SK-N-SH (cell line): ENCODE measurements around the gene GEMIN7. TPM values are rescaled to one million over a fixed set of nuclear protein-coding genes. Genes with fewer than 3 reads are reported as not detected.

Experiments
- CTCF ChIA-PET: fragments of 300-600, 350-600 bp; formaldehyde crosslinking; extraction: SDS; loops from one replicate; lab custom pipeline; 2021; lab: Yijun Ruan, JAX
- POLR2A ChIA-PET: fragments of 350-600 bp; sonication (Branson Sonifier 250); formaldehyde crosslinking; extraction: SDS; loops from one replicate; lab custom pipeline; 2020; ENCODE audit warnings: antibody characterized with exemption, inconsistent platforms; lab: Yijun Ruan, JAX
- DNase-seq: peaks from one replicate; pipeline ENCODE4 v3.0.0; 2012
- H2AFZ ChIP-seq: fragments of 200-600 bp; sonication (generic); 2 replicates; pipeline ENCODE4 v1.8.1; 2016; ENCODE audit warnings: antibody characterized with exemption, mild to moderate bottlenecking, low read depth
- H3F3A ChIP-seq: fragments of 200-600 bp; sonication (generic); replicated peaks from 2 replicates; pipeline ENCODE3; 2016; ENCODE audit warnings: antibody characterized with exemption, mild to moderate bottlenecking; ENCODE audit not compliant: insufficient read depth
- H3K27ac ChIP-seq, 2 experiments: fragments of 200-500 bp in 1 of 2; fragments of 200-600 bp in 1 of 2; sonication (Bioruptor generic) in 1 of 2; sonication (generic), shearing (Covaris generic) in 1 of 2; 2 replicates each; pipeline versions ENCODE4 v1.5.1 to v1.6.1; 2014 to 2016; ENCODE audit warnings: low read depth in 2 of 2, inconsistent platforms in 1 of 2, low read length in 1 of 2, mild to moderate bottlenecking in 1 of 2, mixed read lengths in 1 of 2
- H3K27me3 ChIP-seq: fragments of 200-600 bp; sonication (generic), shearing (Covaris generic); 2 replicates; pipeline ENCODE4 v1.6.1; 2016; ENCODE audit warnings: mixed run types; ENCODE audit not compliant: insufficient read depth
- H3K36me3 ChIP-seq, 2 experiments: fragments of 200-500 bp in 1 of 2; fragments of 200-600 bp in 1 of 2; sonication (Bioruptor generic) in 1 of 2; sonication (generic) in 1 of 2; replicated peaks in 1 of 2; 2 replicates each; pipeline versions ENCODE3 to v1.5.1; 2014 to 2016; ENCODE audit warnings: low read length in 1 of 2, mild to moderate bottlenecking in 1 of 2; ENCODE audit not compliant: insufficient read depth in 2 of 2, control insufficient read depth in 1 of 2
- H3K4me1 ChIP-seq, 2 experiments: fragments of 200-500 bp in 1 of 2; fragments of 200-600 bp in 1 of 2; sonication (Bioruptor generic) in 1 of 2; sonication (generic), shearing (Covaris generic) in 1 of 2; 2 replicates each; pipeline versions ENCODE4 v1.5.1 to v1.6.1; 2014 to 2016; ENCODE audit warnings: low read depth in 1 of 2, low read length in 1 of 2, mixed run types in 1 of 2; ENCODE audit not compliant: insufficient read depth in 2 of 2, control insufficient read depth in 1 of 2
- H3K4me2 ChIP-seq: fragments of 200-600 bp; sonication (generic), shearing (Covaris generic); 2 replicates; pipeline ENCODE4 v1.6.1; 2017; ENCODE audit warnings: mixed run types
- H3K4me3 ChIP-seq, 2 experiments: fragments of 200-500 bp in 1 of 2; fragments of 200-600 bp in 1 of 2; sonication (Bioruptor generic) in 1 of 2; sonication (generic), shearing (Covaris generic) in 1 of 2; 2 replicates each; pipeline versions ENCODE4 v1.5.1 to v1.8.1; 2014 to 2016; ENCODE audit warnings: low read depth in 2 of 2, inconsistent platforms in 1 of 2, low read length in 1 of 2, mild to moderate bottlenecking in 1 of 2, mixed read lengths in 1 of 2, moderate library complexity in 1 of 2
- H3K79me2 ChIP-seq: fragments of 200-600 bp; sonication (generic); 2 replicates; pipeline ENCODE4 v1.8.1; 2017; ENCODE audit warnings: mild to moderate bottlenecking; ENCODE audit not compliant: insufficient read depth
- H3K9ac ChIP-seq: fragments of 200-600 bp; sonication (generic); 2 replicates; pipeline ENCODE4 v1.6.1; 2017; ENCODE audit warnings: mixed run types
- H3K9me2 ChIP-seq: fragments of 200-600 bp; sonication (generic); 2 replicates; pipeline ENCODE4 v1.6.1; 2017; ENCODE audit warnings: mixed run types
- H3K9me3 ChIP-seq: fragments of 200-600 bp; sonication (generic); 2 replicates; pipeline ENCODE4 v1.6.1; 2017; ENCODE audit warnings: mixed run types, mild to moderate bottlenecking, moderate library complexity
- H4K20me1 ChIP-seq: fragments of 200-600 bp; sonication (generic); 2 replicates; pipeline ENCODE4 v1.6.1; 2017; ENCODE audit warnings: mild to moderate bottlenecking, mixed run types; ENCODE audit not compliant: insufficient read depth
- FOSL2 ChIP-seq: IDR thresholded peaks from 2 replicates; pipeline ENCODE4 v1.4.0; 2012; ENCODE audit warnings: low read depth, mild to moderate bottlenecking, moderate library complexity, borderline replicate concordance
- FOXJ3 ChIP-seq: sonication (generic); formaldehyde crosslinking; IDR thresholded peaks from 2 replicates; pipeline ENCODE4 v1.5.1; 2020; ENCODE audit warnings: mild to moderate bottlenecking, missing genetic modification reagents
- FOXM1 ChIP-seq: IDR thresholded peaks from 2 replicates; pipeline ENCODE4 v1.4.0; 2012; ENCODE audit warnings: low read depth, mild to moderate bottlenecking
- MAX ChIP-seq: IDR thresholded peaks from 2 replicates; pipeline ENCODE4 v1.4.0; 2012; ENCODE audit warnings: low read depth
- MEF2A ChIP-seq: IDR thresholded peaks from 2 replicates; pipeline ENCODE4 v1.4.0; 2012; ENCODE audit warnings: low read depth, borderline replicate concordance
- MXI1 ChIP-seq: IDR thresholded peaks from 2 replicates; pipeline ENCODE4 v1.6.1; 2012; ENCODE audit warnings: mild to moderate bottlenecking, low read depth, low read length, improper control_type of control experiment
- NFIC ChIP-seq: IDR thresholded peaks from 2 replicates; pipeline ENCODE4 v1.4.0; 2012; ENCODE audit warnings: borderline replicate concordance
- NRF1 ChIP-seq: IDR thresholded peaks from 2 replicates; pipeline ENCODE4 v1.6.1; 2012; ENCODE audit warnings: low read depth, mild to moderate bottlenecking, low read length
- POLR2AphosphoS5 ChIP-seq: IDR thresholded peaks from 2 replicates; pipeline ENCODE4 v1.6.1; 2012; ENCODE audit warnings: low read depth, low read length
- SMC3 ChIP-seq: IDR thresholded peaks from 2 replicates; pipeline ENCODE4 v1.6.1; 2012; ENCODE audit warnings: low read depth, low read length, improper control_type of control experiment
- TAF1 ChIP-seq: IDR thresholded peaks from 2 replicates; pipeline ENCODE4 v1.6.1; 2012; ENCODE audit warnings: low read depth, mild to moderate bottlenecking, low read length, moderate library complexity, borderline replicate concordance
- ZBTB33 ChIP-seq: IDR thresholded peaks from 2 replicates; pipeline ENCODE4 v1.4.0; 2012; ENCODE audit warnings: low read depth, borderline replicate concordance
- WGBS: methylation state at CpG from one replicate; pipeline ENCODE4 v1.1.6; 2017; ENCODE audit warnings: low lambda C conversion rate; 5-methylcytosine and 5-hydroxymethylcytosine counted together
- polyA plus RNA-seq, 3 experiments: library from polyadenylated mRNA; depleted of rRNA; stranded (reverse); fragments of >200 nt; gene quantifications; 2 replicates each; pipeline ENCODE4 v1.2.3, GENCODE V29; 2012

GEMIN7 gene
- polyA plus RNA-seq, 1 of the 3 experiments (the other 2 are of a cell fraction) = 28.7 TPM

GRCh38 chr19:45046355-45046754, 32.7 kb upstream of the GEMIN7 start:
- H3K9me2 ChIP-seq = no peaks in the 10 kb centered on the region
- no peak overlapping the region for H3K27ac ChIP-seq
- no peak overlapping the region for H3K4me2 ChIP-seq
- H3K36me3 ChIP-seq = peaks cover 31 to 41% of the 10 kb centered on the region in 2 experiments
- H3K27me3 ChIP-seq = no peaks in the 10 kb centered on the region
- ChIA-PET CTCF (interaction anchor here (0.8 to 3.8 kb wide), 4 partner anchors 13 to 45 kb away, joined by 3 to 19 read pairs (median 4); no protein-coding TSS in a partner anchor), POLR2A (no interaction called here)
- peaks cover 96% of the 10 kb centered on the region for H4K20me1 ChIP-seq
- DNase-seq = no peak
- H3K4me1 ChIP-seq = no peaks in the 10 kb centered on the region; a peak in 1 of 4 replicates
- peaks cover 99% of the 10 kb centered on the region for H3K79me2 ChIP-seq
- H2AFZ ChIP-seq = no peak overlapping the region
- H3F3A ChIP-seq = no peaks in the 10 kb centered on the region
- H3K9me3 ChIP-seq = no peaks in the 10 kb centered on the region
- H3K4me3 ChIP-seq = no peak overlapping the region
- H3K9ac ChIP-seq = no peak overlapping the region
- TF ChIP-seq MEF2A (no peak), ZBTB33 (no peak), POLR2AphosphoS5 (no peak), FOXJ3 (CRISPR knock-in tag) (no peak)
- TF ChIP-seq, all 33 proteins: peak for 0
- 97% methylated on average over 7 of the region's 7 CpGs for WGBS

- Histone ChIP-seq H3F3A (no peaks in the 10 kb centered on the region), H3K4me2 (no peak overlapping the region), H3K4me1 (no peaks in the 10 kb centered on the region; a peak in 1 of 4 replicates), H2AFZ (no peak overlapping the region), H3K4me3 (no peak overlapping the region), H3K36me3 (peaks cover 24 to 38% of the 10 kb centered on the region in 2 experiments), H3K9me3 (no peaks in the 10 kb centered on the region), H3K79me2 (peaks cover 99% of the 10 kb centered on the region)
- DNase-seq = no peak
- CTCF ChIA-PET = interaction anchor here (0.6 to 3.8 kb wide), 2 partner anchors 12 to 286 kb away, joined by 3 to 19 read pairs; no protein-coding TSS in a partner anchor
- 83% methylated on average over 7 of the region's 7 CpGs for WGBS
- TF ChIP-seq MAX = no peak
- no peak for TF ChIP-seq FOXJ3 (CRISPR knock-in tag)
- no peak for TF ChIP-seq FOXM1
- TF ChIP-seq SMC3 = no peak
- TF ChIP-seq MXI1 = no peak
- no peak for TF ChIP-seq NRF1
- no peak for TF ChIP-seq TAF1
- TF ChIP-seq NFIC = no peak
- TF ChIP-seq FOSL2 = no peak
- TF ChIP-seq, all 33 proteins: peak for 0
- Histone ChIP-seq H3K27ac (no peak overlapping the region), H4K20me1 (peaks cover 96% of the 10 kb centered on the region), H3K9ac (no peak overlapping the region), H3K9me2 (no peaks in the 10 kb centered on the region), H3K27me3 (no peaks in the 10 kb centered on the region)
- POLR2A ChIA-PET = no interaction called here
Observed at GRCh38 chr19:45047188-45047797, 31.8 kb upstream of the GEMIN7 start.
